Activated T-helper 1 cell treated with anti-CD3 and anti-CD28 coated beads, Interleukin-12 subunit alpha, Interleukin-12 subunit beta, Interleukin-2, Interleukin-4 antibody, amounts not matched to agents 30 ng/mL and 10 ng/mL and 1 ng/mL, durations not matched to agents 14 hours and 24 hours and 36 hours (primary cell): ENCODE results near the gene PCDHGB4. TPM values are rescaled to one million over a fixed set of nuclear protein-coding genes. Genes with fewer than 3 reads are reported as not detected.
"Not testable (repeated sequence)": the region's sequence is repeated elsewhere in the genome, so short reads cannot be mapped to it uniquely, and the experiment has no call there.

Experiments used
- DNase-seq: peaks from one replicate; pipeline ENCODE4 v3.0.0; 2021; ENCODE audit warnings: low spot score
- H3K27ac Mint-ChIP-seq: one replicate; pipeline ENCODE4 v1.8.0; 2021; ENCODE audit warnings: mild to moderate bottlenecking, mixed read lengths
- H3K27me3 Mint-ChIP-seq: one replicate; pipeline ENCODE4 v1.8.0; 2022; ENCODE audit warnings: mild to moderate bottlenecking, moderate library complexity, mixed read lengths; ENCODE audit not compliant: insufficient read depth
- H3K36me3 Mint-ChIP-seq: one replicate; pipeline ENCODE4 v1.8.0; 2021; ENCODE audit warnings: low read depth, mixed read lengths
- H3K4me1 Mint-ChIP-seq: one replicate; pipeline ENCODE4 v1.8.0; 2021; ENCODE audit warnings: low read depth, mixed read lengths
- H3K4me3 Mint-ChIP-seq: one replicate; pipeline ENCODE4 v1.8.0; 2021; ENCODE audit warnings: mild to moderate bottlenecking, moderate library complexity, mixed read lengths
- H3K9me3 Mint-ChIP-seq: one replicate; pipeline ENCODE4 v1.8.0; 2021; ENCODE audit warnings: mixed read lengths
- intact Hi-C: fragments of 100-400 bp; cut with micrococcal nuclease; formaldehyde crosslinking; loops from one replicate; pipeline ENCODE4 v1.15.1; 2024
- total RNA-seq: library from RNA; stranded (reverse); gene quantifications from 2 replicates; pipeline ENCODE4 v1.2.3, GENCODE V29; 2022

The PCDHGB4 gene
- total RNA-seq, 1 donor from 2014 or later = 0.18 TPM

GRCh38 chr5:141431286-141431685, 43.8 kb downstream of the PCDHGB4 start:
- H3K36me3 Mint-ChIP-seq = no peaks in the 10 kb centered on the region
- no peak overlapping the region for H3K27ac Mint-ChIP-seq
- peak overlapping the region; percentile 73 for H3K4me3 Mint-ChIP-seq
- intact Hi-C loops = no loop called here
- DNase-seq = no peak
- H3K9me3 Mint-ChIP-seq = peaks cover 32% of the 10 kb centered on the region
- H3K4me1 Mint-ChIP-seq = no peaks in the 10 kb centered on the region
- peaks cover 16% of the 10 kb centered on the region for H3K27me3 Mint-ChIP-seq

GRCh38 chr5:141432308-141432707, 44.8 kb downstream of the PCDHGB4 start:
- not testable (repeated sequence) for H3K27ac Mint-ChIP-seq
- H3K27me3 Mint-ChIP-seq = peaks cover 16% of the 10 kb centered on the region

GRCh38 chr5:141432726-141433125, 45.2 kb downstream of the PCDHGB4 start:
- Mint-ChIP-seq H3K9me3 (peaks cover 32% of the 10 kb centered on the region), H3K27me3 (peaks cover 16% of the 10 kb centered on the region)
- H3K27ac Mint-ChIP-seq, H3K4me1 Mint-ChIP-seq, H3K4me3 Mint-ChIP-seq, H3K36me3 Mint-ChIP-seq, DNase-seq, intact Hi-C loops: not testable (repeated sequence)

More at GRCh38 chr5:141432308-141432707, 44.8 kb downstream of the PCDHGB4 start:
- H3K4me1 Mint-ChIP-seq, H3K36me3 Mint-ChIP-seq, intact Hi-C loops, DNase-seq, H3K4me3 Mint-ChIP-seq: not testable (repeated sequence)
- H3K9me3 Mint-ChIP-seq = peaks cover 32% of the 10 kb centered on the region

- H3K9me3 Mint-ChIP-seq = peaks cover 26% of the 10 kb centered on the region
- H3K36me3 Mint-ChIP-seq = no peaks in the 10 kb centered on the region
- no peak for DNase-seq
- H3K4me3 Mint-ChIP-seq = no peak overlapping the region
- intact Hi-C loops = loop anchor here (2.0 kb wide), 1 partner anchor 33 kb away; no protein-coding TSS in a partner anchor
- H3K27me3 Mint-ChIP-seq = peaks cover 12% of the 10 kb centered on the region
- H3K27ac Mint-ChIP-seq = no peak overlapping the region
- no peaks in the 10 kb centered on the region for H3K4me1 Mint-ChIP-seq
Observed at GRCh38 chr5:141434006-141434405, 46.5 kb downstream of the PCDHGB4 start.

- DNase-seq = no peak
- Mint-ChIP-seq H3K4me3 (no peak overlapping the region), H3K36me3 (no peaks in the 10 kb centered on the region), H3K9me3 (peaks cover 10% of the 10 kb centered on the region), H3K4me1 (no peaks in the 10 kb centered on the region), H3K27me3 (peaks cover 4% of the 10 kb centered on the region), H3K27ac (no peak overlapping the region)
- intact Hi-C loops = no loop called here
Observed at GRCh38 chr5:141437221-141437620, 49.7 kb downstream of the PCDHGB4 start.

GRCh38 chr5:141439411-141440141, 52.1 kb downstream of the PCDHGB4 start:
- Mint-ChIP-seq H3K36me3 (no peaks in the 10 kb centered on the region), H3K4me1 (no peaks in the 10 kb centered on the region), H3K27me3 (peaks cover 6% of the 10 kb centered on the region), H3K27ac (no peak overlapping the region), H3K9me3 (peaks cover 3% of the 10 kb centered on the region), H3K4me3 (no peak overlapping the region)
- DNase-seq = no peak
- intact Hi-C loops = no loop called here

Other genes with a start within 250 kb of the PCDHGB4 start
- not detected in 2 replicates for gene PCDHB6, start 237.6 kb upstream of the PCDHGB4 start, total RNA-seq
- not detected in 2 replicates for gene PCDHB7, start 215.1 kb upstream of the PCDHGB4 start, total RNA-seq
- not detected in 2 replicates for gene PCDHB8, start 209.9 kb upstream of the PCDHGB4 start, total RNA-seq
- not detected in 2 replicates for gene PCDHB16, start 205.3 kb upstream of the PCDHGB4 start, total RNA-seq
- not detected in 2 replicates for gene PCDHB9, start 200.5 kb upstream of the PCDHGB4 start, total RNA-seq
- not detected in 2 replicates for gene PCDHB10, start 195.3 kb upstream of the PCDHGB4 start, total RNA-seq
- not detected in 2 replicates for gene PCDHB11, start 188.1 kb upstream of the PCDHGB4 start, total RNA-seq
- not detected in 2 replicates for gene PCDHB12, start 179.0 kb upstream of the PCDHGB4 start, total RNA-seq
- gene PCDHB13, start 173.8 kb upstream of the PCDHGB4 start, total RNA-seq = not detected in 2 replicates
- gene PCDHB14, start 164.4 kb upstream of the PCDHGB4 start, total RNA-seq = not detected in 2 replicates
- not detected in 2 replicates for gene PCDHB15, start 142.3 kb upstream of the PCDHGB4 start, total RNA-seq
- 0.20 and 0.57 TPM in 2 replicates for gene SLC25A2, start 83.6 kb upstream of the PCDHGB4 start, total RNA-seq
- 71.6 and 73.7 TPM in 2 replicates for gene TAF7, start 66.9 kb upstream of the PCDHGB4 start, total RNA-seq
- 0.10 TPM in 2 replicates for gene PCDHGA1, start 57.2 kb upstream of the PCDHGB4 start, total RNA-seq
- 0.08 and 0.17 TPM in 2 replicates for gene PCDHGA2, start 48.9 kb upstream of the PCDHGB4 start, total RNA-seq
- gene PCDHGA3, start 43.9 kb upstream of the PCDHGB4 start, total RNA-seq = 0.10 TPM in 1 of 2 replicates, not detected in the other
- gene PCDHGB1, start 37.6 kb upstream of the PCDHGB4 start, total RNA-seq = 0.18 and 0.32 TPM in 2 replicates
- 0.21 and 0.44 TPM in 2 replicates for gene PCDHGA4, start 32.7 kb upstream of the PCDHGB4 start, total RNA-seq
- 0.47 and 0.93 TPM in 2 replicates for gene PCDHGB2, start 27.7 kb upstream of the PCDHGB4 start, total RNA-seq
- gene PCDHGA5, start 23.5 kb upstream of the PCDHGB4 start, total RNA-seq = 0.24 and 0.31 TPM in 2 replicates
- gene PCDHGB3, start 17.5 kb upstream of the PCDHGB4 start, total RNA-seq = 0.47 and 0.66 TPM in 2 replicates
- gene PCDHGA6, start 13.8 kb upstream of the PCDHGB4 start, total RNA-seq = 0.16 and 0.42 TPM in 2 replicates
- 0.16 and 0.22 TPM in 2 replicates for gene PCDHGA7, start 5.0 kb upstream of the PCDHGB4 start, total RNA-seq
- 0.03 TPM in 1 of 2 replicates, not detected in the other for gene PCDHGA8, start 4.9 kb downstream of the PCDHGB4 start, total RNA-seq
- gene PCDHGB5, start 10.2 kb downstream of the PCDHGB4 start, total RNA-seq = 0.56 and 0.83 TPM in 2 replicates
- 0.21 and 0.39 TPM in 2 replicates for gene PCDHGA9, start 15.1 kb downstream of the PCDHGB4 start, total RNA-seq
- 0.12 and 0.18 TPM in 2 replicates for gene PCDHGB6, start 20.3 kb downstream of the PCDHGB4 start, total RNA-seq
- gene PCDHGA10, start 25.3 kb downstream of the PCDHGB4 start, total RNA-seq = 0.10 and 0.13 TPM in 2 replicates
- 0.13 TPM in 1 of 2 replicates, not detected in the other for gene PCDHGB7, start 30.0 kb downstream of the PCDHGB4 start, total RNA-seq
- gene PCDHGA11, start 33.4 kb downstream of the PCDHGB4 start, total RNA-seq = 0.16 and 0.24 TPM in 2 replicates
- 0.18 TPM in 1 of 2 replicates, not detected in the other for gene PCDHGA12, start 42.8 kb downstream of the PCDHGB4 start, total RNA-seq
- gene PCDHGC3, start 88.3 kb downstream of the PCDHGB4 start, total RNA-seq = 0.31 and 0.32 TPM in 2 replicates
- not detected in 2 replicates for gene PCDHGC4, start 97.3 kb downstream of the PCDHGB4 start, total RNA-seq
- gene PCDHGC5, start 101.4 kb downstream of the PCDHGB4 start, total RNA-seq = not detected in 2 replicates
- gene DIAPH1, start 231.3 kb downstream of the PCDHGB4 start, total RNA-seq = 221 and 234 TPM in 2 replicates
- gene HDAC3, start 249.2 kb downstream of the PCDHGB4 start, total RNA-seq = 83.1 and 87.2 TPM in 2 replicates
- 19.3 and 19.5 TPM in 2 replicates for gene RELL2, start 249.3 kb downstream of the PCDHGB4 start, total RNA-seq